Lower lobe of right lung (tissue), 2 donors: Measurements from ENCODE around the gene AP3D1. TPM values are rescaled to one million over a fixed set of nuclear protein-coding genes. Genes with fewer than 3 reads are reported as not detected.

Experiments used
- ATAC-seq, 2 donors: fragments of 200-7000 bp; cut with Tn5 transposase; one replicate each; pipeline ENCODE4 v1.9.1; 2020 to 2022; ENCODE audit warnings: mild to moderate bottlenecking in 2 of 2, moderate library complexity in 2 of 2
- DNase-seq: peaks from one replicate; pipeline ENCODE4 v3.0.0-alpha.2; 2020
- H3K27ac ChIP-seq: fragments of 200-600 bp; one replicate; pipeline ENCODE4 v1.8.0; 2022
- H3K27me3 ChIP-seq: fragments of 200-600 bp; one replicate; pipeline ENCODE4 v1.8.0; 2022; ENCODE audit warnings: low read depth
- H3K36me3 ChIP-seq: fragments of 200-600 bp; one replicate; pipeline ENCODE4 v1.8.0; 2022; ENCODE audit warnings: mild to moderate bottlenecking
- H3K4me1 ChIP-seq: fragments of 200-600 bp; one replicate; pipeline ENCODE4 v1.8.0; 2022
- H3K4me3 ChIP-seq: fragments of 200-600 bp; one replicate; pipeline ENCODE4 v1.8.0; 2022; ENCODE audit warnings: mild to moderate bottlenecking
- H3K9me3 ChIP-seq: fragments of 200-600 bp; one replicate; pipeline ENCODE4 v1.8.0; 2022
- CTCF ChIP-seq: fragments of 200-600 bp; IDR thresholded peaks from one replicate; pipeline ENCODE4 v1.8.0; 2022; ENCODE audit warnings: antibody characterized with exemption, mild to moderate bottlenecking
- intact Hi-C: fragments of 100-400 bp; cut with DNase I; formaldehyde crosslinking; loops from one replicate; pipeline ENCODE4 v1.11.0; 2022
- total RNA-seq: library from RNA; stranded (reverse); fragmentation: NEBNext Ultra II Directional; extraction: Animal tissue kit (Norgen Biotek cat#: 25700); gene quantifications from one replicate; pipeline ENCODE4 v1.2.1, GENCODE V29; 2021
- donor health status: DM: no; HTN: yes; CAD: no; lungs with severe emphysema.

The AP3D1 gene
- total RNA-seq, 1 donor from 2014 or later: 99.5 TPM

- intact Hi-C loops: no loop called here
- no peak for ATAC-seq
- Histone ChIP-seq H3K4me3 (no peak overlapping the region), H3K4me1 (no peaks in the 10 kb centered on the region), H3K9me3 (no peaks in the 10 kb centered on the region), H3K36me3 (peaks cover 100% of the 10 kb centered on the region), H3K27me3 (no peaks in the 10 kb centered on the region), H3K27ac (no peak overlapping the region)
- DNase-seq: no peak
- no peak for TF ChIP-seq CTCF
Measured at GRCh38 chr19:2119921-2120785, 31.2 kb downstream of the AP3D1 start.

GRCh38 chr19:2118438-2118837 lies 32.9 kb downstream of the AP3D1 start:
- H3K4me3 ChIP-seq: no peak overlapping the region
- no peaks in the 10 kb centered on the region for H3K27me3 ChIP-seq
- H3K27ac ChIP-seq: no peak overlapping the region
- H3K4me1 ChIP-seq: no peaks in the 10 kb centered on the region
- ATAC-seq (no peak), DNase-seq (no peak)
- H3K36me3 ChIP-seq: peaks cover 100% of the 10 kb centered on the region
- no peaks in the 10 kb centered on the region for H3K9me3 ChIP-seq
- TF ChIP-seq CTCF: no peak
- intact Hi-C loops: no loop called here

- TF ChIP-seq CTCF: no peak
- intact Hi-C loops: no loop called here
- no peaks in the 10 kb centered on the region for H3K4me1 ChIP-seq
- DNase-seq (no peak), ATAC-seq (no peak)
- H3K27me3 ChIP-seq: no peaks in the 10 kb centered on the region
- no peak overlapping the region for H3K4me3 ChIP-seq
- no peak overlapping the region for H3K27ac ChIP-seq
- no peaks in the 10 kb centered on the region for H3K9me3 ChIP-seq
- peaks cover 100% of the 10 kb centered on the region for H3K36me3 ChIP-seq
Measured at GRCh38 chr19:2117215-2117960, 34.0 kb downstream of the AP3D1 start.

- no peaks in the 10 kb centered on the region for H3K9me3 ChIP-seq
- intact Hi-C loops: no loop called here
- H3K4me1 ChIP-seq: no peaks in the 10 kb centered on the region
- no peak for TF ChIP-seq CTCF
- ATAC-seq: no peak
- no peaks in the 10 kb centered on the region for H3K27me3 ChIP-seq
- DNase-seq: no peak
- H3K27ac ChIP-seq: no peak overlapping the region
- H3K36me3 ChIP-seq: peaks cover 100% of the 10 kb centered on the region
- no peak overlapping the region for H3K4me3 ChIP-seq
Measured at GRCh38 chr19:2116507-2116906, 34.9 kb downstream of the AP3D1 start.

GRCh38 chr19:2115911-2116426 lies 35.4 kb downstream of the AP3D1 start:
- ATAC-seq (no peak), DNase-seq (no peak)
- H3K4me1 ChIP-seq: no peaks in the 10 kb centered on the region
- no peaks in the 10 kb centered on the region for H3K27me3 ChIP-seq
- H3K9me3 ChIP-seq: no peaks in the 10 kb centered on the region
- no peak overlapping the region for H3K4me3 ChIP-seq
- intact Hi-C loops: no loop called here
- H3K36me3 ChIP-seq: peaks cover 100% of the 10 kb centered on the region
- TF ChIP-seq CTCF: no peak
- H3K27ac ChIP-seq: no peak overlapping the region
